ENCODE data around the gene MICAL2.

MICAL2 gene

DNA sequence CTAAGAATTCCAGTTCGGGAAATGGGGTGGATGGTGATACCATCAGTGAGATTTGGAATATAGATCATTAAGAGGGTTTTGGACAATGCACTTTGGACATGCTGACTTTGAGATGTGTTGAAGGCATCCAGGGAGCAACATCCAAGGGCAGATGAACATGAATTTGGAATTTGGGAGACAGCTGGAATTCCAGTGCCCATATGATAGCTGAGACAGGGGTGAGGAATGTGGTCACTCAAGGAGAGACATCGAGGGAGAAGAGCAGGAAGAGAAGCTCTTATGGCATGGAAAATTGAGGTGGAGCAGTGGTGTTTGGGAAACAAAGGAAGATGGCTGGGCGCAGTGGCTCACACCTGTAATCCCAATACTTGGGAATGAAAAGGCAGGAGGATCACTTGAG lies 11.8 kb upstream of the MICAL2 start:
- DNase-seq: no peak

DNA sequence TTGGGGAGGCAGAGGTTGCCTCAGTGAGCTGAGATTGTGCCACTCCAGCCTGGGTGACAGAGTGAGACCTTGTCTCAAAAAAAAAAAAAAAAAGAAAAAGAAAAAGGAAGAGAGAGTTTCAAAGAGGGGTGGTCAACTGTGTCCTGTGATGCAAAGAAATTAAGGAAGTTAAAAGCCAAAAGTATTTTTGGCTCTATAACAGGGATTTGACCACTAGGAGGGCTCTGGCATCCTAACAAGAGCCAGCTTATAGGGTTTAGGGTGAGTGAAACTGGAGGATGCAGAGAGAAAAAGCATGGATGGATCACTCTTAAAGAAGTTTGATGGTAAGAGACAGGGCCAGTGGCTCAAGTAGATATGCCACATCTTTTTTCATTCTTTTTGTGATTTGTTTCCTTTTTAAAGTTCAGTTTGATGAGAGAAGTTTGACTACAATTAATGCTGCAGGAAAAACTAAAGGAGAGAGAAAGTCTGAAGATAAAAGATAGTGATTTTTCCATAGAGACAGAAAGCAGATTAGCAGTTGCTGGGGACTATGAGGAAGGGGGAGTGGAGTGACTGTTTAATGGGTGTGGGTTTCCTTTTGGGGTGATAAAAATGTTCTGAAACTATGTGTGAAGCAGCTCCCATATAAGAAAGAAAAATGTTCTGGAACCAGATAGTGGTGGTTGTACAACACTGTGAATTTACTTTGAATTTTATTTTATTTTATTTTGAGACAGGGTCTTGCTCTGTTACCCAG lies 11.1 kb upstream of the MICAL2 start:
- DNase-seq: no peak

DNA sequence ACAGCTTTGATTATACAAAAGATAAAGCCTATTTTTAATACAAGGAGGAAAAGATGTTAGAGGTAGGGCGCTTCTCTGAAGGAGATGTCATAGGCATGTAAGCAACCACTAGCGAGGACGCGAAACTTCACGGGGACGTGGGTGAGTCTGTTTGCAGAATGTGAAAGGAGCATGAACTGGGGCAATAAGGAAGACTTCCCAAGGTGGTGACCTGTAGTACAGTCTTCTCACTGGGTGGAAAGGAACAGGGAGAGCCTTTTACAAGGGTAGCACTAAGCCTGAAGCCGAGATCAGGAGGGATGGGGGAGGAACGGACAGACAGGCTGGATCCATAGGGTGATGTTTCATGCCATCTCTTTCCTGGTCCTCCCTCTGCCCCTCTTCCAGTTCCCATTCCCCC lies 10.0 kb upstream of the MICAL2 start:
- no peak for DNase-seq

DNA sequence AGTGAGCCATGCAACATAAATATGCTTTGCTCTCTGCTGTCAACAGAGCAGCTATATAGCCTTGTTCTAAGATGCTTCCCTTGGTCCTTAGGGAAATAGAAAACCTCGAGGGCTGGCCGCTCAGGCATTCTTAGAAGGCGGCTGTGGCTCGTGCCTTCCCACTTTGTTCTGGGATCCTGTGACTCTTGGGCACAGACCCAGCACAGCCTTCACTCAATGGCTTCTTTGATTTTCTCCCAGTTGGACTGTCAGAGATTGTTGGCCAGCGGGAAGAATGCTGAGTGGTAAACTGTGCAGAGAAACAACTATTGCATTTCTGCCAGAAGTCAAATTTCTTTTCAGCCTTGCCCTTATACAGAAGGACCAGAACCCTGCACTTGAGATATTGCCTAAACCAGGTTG lies 9.5 kb upstream of the MICAL2 start:
- no peak for DNase-seq

DNA sequence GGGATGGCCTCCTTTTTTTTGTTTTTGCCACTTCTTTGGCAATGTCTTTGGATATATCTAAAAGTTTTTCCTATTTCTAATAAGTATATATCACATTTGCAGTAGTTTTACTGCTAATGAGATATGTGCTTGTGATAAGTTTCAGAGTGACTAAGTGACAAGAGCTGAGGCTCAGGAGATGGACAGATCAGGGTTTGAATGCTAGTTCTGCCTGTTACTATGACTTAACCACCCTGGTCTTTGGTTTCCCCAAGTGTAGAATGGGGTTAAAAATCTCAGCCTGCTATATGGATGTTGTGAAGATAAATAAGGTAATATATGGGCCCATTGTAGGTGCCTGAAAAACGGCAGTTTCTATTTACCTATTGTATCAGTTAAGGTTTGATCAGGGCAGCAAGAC lies 9.1 kb upstream of the MICAL2 start:
- DNase-seq: no peak

DNA sequence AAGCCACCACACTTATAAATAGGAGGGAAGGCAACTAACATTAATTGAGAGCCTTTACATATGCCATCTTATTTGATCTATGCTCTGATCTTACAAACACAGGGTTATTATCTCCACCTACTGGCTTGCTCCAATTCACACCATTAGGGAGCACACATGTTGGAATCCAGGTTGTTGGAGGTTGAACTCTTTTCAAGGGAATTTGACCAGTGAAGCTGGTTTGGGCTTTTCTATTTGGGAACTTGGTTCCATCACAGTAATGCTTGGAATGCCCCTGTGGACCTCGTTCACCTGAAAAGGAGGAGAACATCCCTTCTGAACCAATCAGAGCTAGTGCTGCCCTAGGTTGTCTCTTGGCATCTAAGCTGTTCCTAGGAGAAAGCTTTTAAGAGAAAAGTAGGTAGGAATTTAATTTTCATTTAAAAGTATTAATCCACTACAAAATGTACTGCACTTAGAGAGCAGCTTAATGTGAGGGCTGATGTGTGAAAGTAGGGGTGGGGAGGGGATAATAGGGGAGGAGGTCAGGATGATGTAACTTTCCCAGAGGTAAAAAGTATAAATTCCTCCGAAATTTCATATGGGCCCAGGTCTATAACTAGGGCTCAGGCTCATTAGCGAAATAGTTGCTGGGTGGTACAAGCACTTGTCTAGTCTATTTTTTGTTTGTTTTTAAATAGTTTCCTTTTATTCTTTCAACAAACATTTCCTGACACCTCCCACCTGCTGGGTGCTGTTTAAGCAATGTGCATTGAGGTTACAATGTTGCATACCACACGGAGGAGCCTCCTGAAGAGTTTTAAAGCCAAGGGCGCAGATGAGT lies 7.6 kb upstream of the MICAL2 start:
- no peak for DNase-seq

DNA sequence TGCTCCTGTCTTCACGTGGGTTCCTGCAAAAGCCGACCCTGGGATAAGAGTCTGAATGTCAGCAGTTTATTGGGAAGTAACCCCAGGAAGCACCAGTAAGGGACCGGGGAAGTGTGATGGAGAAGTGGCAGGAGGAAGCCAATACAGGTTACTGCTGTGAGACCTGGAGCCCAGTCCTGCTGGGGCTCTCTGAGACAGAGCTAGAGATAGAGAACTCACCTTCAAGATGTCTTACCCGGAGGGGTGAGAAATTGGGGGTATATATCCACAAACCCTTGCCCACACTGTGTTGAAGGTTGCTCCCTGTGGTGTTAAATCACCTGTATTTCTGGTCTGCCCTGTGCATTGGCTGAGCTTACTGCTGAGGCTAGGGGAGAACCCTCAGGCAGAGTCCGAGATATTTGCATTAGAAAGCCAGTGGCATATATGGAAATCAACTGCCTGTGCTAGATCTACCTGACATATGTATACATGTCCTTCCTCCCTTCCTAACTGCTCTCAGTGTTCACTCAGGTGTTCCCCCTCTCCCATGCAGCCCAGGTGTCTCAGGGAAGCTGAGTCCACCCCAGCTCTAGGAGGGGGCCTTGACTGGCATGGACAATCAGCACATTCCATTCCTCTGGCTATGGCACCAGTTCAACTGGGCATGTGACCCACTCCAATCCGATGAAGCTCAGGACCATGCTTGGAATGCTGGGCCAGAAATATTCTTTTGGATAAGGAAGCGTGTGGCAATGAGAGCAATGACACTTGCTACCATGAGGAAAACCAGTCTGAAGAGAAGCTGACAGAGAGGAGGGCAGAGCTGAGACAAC lies 6.8 kb upstream of the MICAL2 start:
- DNase-seq: no peak

DNA sequence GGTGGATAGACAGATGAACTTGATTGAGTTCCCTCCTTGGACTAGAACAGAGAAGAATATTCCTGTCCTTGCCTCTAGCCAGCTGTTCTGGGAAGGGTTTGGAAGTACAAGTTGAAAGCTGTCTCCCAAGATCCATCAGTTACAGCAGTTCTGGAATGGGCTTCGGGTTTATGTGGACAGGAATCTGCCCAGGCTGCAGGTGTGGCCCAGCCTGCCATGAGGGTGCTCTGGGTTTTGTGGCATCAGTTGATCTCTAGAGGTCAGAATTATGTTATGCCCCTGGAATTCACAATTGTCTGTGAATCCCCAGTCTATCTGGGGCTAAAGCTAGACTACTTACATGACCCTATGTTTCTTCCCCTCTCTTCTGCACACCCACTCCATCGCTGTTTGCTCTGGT lies 4.9 kb upstream of the MICAL2 start:
- no peak for DNase-seq

DNA sequence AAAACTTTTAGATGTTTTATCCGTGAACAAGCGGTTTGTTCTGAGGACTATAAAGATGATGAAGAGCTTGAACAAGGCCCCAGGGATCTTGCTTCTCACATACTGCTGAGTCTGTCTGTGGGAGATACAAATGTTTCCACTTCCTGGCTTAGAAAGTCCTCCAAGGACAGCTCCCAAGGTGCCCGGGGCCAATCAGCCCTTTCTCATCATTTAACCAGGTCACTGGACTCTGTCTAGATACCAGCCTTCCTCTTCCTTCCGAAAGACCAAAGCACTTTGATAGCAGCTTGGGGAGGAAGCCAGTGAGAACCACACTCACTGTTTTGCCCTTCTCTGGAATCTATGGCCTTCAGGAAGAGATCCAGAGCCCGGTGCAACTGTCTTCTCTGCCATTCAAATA lies 4.3 kb upstream of the MICAL2 start:
- no peak for DNase-seq

DNA sequence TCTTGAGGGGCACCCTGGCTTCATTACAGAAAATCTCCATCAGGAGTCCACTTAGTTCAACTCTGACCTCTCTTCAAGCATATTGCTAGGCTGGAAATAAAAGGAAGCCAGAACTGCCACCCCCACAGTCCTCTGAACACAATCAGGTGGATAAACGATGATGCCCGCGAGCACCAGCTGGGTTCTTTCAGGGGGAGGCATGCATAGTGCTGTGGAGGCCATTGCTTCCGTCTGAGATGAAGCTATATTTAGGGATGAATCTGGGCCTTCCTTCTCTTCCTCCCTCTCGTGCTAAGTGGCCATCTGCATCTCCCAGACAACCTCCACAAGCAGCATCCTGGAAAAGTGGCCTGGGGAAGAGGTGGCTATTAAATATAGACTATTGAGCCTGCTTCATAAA lies 3.9 kb upstream of the MICAL2 start:
- DNase-seq: no peak

DNA sequence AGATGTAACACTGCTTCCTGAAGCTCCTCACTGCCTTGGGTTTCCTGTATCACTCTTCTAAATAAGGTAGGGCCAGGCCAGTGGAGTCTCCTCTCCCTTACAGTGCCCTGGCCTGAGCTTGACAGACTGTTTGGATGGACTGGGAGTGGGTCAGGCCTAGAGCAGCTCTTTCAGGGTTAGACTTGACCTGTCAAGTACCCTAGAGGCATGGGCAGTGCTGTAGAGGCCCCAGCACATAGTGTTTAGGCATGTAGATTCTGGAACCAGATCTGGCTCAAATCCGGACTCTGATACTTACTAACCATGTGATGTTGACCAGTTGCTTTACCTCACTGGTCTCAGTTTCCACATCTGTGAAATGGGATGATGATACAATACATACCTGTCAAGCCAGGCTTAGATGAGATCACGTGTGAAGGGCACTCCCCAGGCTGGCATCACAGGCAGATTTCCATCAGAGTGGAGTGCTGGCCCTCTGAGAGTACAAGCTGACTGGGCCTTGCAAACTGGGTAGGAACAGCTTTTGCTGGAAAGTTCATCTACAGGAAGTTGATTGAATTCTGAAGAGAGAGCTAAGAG lies 1.4 kb upstream of the MICAL2 start:
- DNase-seq: no peak

DNA sequence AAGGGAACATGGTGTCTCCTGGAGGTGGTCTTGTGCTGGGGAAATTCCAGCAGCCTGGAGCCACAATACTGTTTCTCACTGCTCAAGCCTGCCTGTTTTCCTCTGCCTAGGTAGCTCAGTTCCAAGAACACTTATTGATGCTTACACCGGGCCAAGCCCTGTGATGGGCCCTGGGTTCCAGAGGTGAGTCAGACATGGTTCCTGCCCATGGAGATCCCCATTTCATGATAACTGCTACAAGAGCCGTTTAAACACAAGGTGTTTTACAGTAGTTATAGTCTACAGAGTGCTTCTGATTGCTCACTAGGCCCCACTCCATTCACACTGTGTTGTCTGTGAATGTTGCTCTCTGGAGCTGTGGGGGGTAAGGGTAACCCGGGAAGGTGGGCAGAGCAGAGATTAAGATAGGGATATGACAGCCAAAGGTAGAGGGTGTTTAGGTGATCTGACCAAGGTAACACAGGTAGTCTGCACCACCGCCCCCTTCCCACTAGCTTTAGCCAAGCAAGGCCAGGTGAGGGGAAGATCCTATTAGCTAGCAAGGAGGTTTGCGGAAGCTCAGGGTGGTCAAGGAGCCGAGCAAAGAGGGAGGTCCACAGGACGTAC lies 696 bp upstream of the MICAL2 start:
- no peak for DNase-seq

DNA sequence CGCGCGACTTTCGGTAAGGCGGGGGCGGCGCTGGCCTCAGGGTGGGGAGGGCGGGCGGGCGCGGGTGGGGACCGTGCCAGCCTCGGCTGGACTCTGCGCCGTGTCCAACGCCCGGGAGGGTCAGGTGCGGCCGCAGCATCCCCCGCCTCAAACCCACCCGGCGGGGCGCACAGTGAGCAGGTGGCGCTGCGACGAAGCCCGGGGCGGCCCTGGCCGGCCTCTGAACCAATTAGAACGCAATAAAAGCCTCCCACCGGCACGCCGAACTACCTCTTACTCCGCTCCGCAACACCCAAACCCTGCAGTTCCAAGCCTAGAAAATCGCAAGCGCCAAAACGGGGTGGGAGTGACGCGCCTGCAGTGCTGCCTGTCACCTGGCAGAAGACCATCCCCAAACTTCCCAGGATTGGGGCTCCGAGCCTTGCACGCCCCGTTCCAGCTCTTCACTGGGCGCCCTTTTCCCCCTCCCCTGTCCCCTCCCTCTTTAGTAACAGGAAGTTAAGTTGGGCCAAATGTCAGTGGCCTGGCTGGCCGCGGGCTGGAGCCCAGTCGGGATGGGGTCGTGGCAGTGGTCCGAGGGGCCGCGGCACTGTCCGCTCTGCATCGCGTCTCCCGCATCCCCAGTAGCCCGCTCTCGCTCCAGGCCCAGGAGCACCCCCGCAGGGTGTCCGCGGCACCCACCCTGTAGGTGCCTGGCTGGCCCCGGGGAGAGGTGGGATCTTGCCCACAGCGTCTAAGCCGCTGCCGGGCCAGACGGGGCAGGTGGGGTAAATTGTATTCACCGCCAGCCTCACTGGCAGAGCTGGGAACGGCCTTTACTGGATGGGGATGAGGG lies 541 bp downstream of the MICAL2 start:
- DNase-seq: peak; percentile 28

DNA sequence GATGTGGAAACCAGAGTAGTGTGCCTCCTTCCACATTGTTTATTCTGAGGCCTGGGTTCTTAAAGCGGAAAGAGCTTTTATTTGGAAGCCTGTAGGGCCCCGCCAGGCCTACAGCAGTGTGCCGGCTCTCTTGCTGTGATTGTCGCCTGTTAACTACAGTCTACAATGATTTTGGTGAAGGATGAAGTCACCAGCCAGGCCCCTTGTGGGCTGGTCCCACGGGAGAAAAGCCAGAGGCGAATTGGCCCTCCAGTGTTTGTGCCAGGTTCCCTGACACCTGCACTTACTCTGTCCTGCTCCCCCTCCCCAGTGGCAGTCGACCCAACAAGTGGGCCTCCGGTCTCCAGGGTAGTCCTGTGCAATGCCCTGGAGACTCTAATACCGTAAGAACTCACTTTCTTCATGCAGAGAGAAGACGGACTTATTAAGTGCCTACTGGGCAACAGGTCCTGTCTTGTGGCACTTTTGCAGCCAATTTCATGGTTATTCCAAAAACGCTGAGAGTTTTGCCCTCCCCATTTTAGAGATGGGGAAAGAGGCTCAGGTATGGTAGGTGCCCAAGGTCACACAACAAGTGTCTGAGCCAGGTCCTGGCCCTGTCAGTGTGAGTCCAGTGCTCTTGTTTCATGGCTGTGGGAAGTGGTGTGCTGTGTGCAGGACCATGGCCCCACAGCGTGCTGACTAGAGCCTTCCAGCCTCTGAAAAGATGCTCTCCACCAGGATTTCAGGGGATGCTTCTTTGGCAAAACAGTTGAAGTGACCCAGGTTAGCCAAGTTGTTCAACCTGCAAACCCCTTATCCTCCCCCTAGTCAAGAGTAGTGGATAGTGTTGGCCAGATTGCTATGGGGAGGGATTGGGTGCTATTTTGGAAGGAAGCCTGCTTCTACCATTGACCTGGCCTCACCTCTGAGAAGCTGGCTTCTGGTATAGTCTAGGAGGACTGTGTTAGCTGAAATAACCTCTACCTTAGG lies 1.4 kb downstream of the MICAL2 start:
- no peak for DNase-seq

DNA sequence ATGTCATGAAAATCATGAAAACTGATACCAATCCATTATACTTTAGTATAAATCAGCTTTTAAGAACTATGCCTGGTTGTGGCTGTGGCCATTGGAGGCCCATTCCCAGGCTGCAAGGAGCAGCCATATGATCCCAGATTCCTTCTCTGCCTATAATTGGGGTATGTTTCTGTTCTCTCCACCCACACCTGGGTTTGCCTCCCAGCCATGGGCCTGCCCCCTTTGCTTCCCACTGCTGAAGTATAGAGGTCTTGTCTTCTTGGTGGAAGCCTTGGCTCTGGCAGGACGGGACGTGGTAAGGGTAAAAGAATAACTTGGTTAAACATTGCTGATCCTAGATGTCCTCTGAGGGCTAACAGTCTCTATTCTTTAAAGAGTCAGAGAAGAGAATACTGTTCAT lies 2.4 kb downstream of the MICAL2 start:
- no peak for DNase-seq

DNA sequence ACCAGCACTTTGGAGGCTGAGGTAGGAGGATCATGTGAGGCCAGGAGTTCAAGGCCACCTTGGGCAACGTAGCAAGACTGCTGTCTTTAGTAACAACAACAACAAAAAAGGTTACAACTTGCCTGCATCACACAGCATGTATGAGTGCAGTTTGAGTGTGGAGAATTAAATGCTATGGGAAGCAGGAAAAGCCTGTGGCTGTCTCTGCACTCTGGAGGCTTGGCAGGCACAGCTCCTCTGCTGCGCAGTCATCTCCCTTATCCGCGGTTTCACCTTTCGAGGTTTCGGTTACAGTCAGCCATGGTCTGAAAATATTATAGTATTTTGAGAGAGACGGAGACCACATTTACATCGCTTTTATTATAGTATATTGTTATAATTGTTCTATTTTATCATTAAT lies 2.9 kb downstream of the MICAL2 start:
- no peak for DNase-seq

DNA sequence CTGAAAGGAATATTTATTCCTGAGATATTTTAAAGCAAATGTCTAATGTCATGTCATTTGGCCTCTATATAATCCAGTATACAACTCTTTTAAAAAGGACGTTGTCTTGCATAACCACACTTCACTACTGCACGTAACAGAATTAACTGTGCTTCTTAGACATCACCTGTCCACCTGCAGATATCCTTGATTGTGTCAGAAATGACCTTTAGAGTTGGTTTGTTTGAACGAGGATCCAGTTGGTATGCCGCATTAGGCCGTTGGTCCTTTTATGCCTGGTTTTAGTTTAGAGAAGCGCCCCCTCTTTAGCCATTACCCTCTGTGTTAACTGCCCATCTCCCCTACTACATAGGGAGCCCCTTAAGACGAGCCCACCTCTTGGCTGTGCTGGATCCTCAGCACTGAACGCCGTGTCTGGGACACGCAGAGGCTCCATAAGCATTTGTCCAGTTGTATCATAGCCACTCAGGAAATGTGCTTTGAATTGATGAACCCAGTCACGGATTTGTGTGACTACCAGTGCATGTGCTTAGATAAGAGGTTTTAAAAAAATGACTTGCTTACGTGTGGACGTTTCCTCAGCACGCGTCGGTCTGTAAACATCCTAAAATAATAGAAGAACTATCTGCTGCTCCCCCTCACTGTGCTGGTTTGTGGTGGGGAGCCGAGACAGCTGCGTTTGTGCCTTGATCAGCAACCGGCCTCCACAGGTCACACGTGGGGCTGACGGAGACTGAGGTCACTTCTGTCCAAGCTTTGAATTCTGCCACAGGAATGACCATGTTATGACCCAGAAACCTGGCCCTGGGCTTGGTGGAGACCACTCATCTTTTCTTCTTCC lies 4.0 kb downstream of the MICAL2 start:
- DNase-seq: no peak

DNA sequence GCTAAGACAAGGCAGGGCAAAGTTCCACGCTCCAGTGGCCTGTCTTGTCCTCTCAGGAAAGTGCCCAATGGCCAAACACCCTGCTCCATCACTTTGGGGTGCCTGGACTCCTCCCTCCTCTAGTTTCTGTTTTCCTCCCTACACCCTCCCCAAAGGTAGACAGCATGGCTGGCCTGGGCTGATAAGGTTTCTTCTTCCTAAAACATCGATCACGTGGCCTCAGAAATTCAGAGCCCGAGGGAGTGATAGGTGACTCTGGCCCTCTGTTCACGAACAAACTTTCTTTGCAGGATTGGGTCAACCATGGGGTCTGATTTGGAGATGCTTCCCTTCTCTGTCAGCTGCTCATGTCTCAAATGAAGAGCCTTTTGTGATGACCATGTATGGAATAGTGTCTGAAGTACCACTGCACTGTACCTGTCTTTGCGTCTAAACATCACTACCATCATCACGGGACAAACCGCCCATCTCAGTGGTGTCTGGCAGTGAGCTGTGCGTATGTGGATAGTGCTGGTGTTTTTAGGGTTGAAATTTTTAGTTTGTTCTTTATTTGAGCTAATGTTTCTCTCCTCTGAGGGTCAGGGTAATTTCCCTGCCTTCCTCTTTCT lies 6.1 kb downstream of the MICAL2 start:
- DNase-seq: no peak

DNA sequence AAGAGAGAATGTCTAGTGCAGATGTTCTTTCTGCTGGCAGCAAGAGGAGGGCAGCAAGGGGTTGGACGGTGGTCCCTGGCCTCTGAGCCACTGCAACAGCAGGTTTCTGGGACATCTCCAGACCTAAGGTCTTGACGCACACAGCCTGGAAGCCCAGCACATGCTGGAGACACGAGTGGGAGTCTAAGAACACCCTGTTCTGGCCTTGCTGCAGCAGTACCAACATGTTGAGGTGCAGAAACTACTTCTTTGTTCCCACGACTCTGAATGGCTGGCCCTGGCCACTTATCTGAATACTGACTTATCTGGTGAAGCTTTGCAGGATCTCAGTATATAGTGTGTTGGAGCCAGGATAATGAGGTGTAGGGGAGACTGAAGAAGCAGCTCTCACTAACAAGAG lies 6.8 kb downstream of the MICAL2 start:
- no peak for DNase-seq
